Stomach smooth muscle (tissue), 2 donors: ENCODE data around the gene EEIG1.

Source experiments
- H3K27ac ChIP-seq: one replicate; pipeline ENCODE4 v1.7.0; 2013; ENCODE audit warnings: mild to moderate bottlenecking, low read length, inconsistent platforms
- H3K27me3 ChIP-seq, 2 donors: one replicate each; pipeline ENCODE4 v1.7.0; 2013; ENCODE audit warnings: low read length in 2 of 2; ENCODE audit not compliant: insufficient read depth in 2 of 2, control insufficient read depth in 1 of 2
- H3K36me3 ChIP-seq, 2 donors: one replicate each; pipeline ENCODE4 v1.7.0; 2013; ENCODE audit warnings: low read length in 2 of 2; ENCODE audit not compliant: control insufficient read depth in 2 of 2, insufficient read depth in 2 of 2
- H3K4me1 ChIP-seq: one replicate; pipeline ENCODE4 v1.7.0; 2013; ENCODE audit warnings: low read length; ENCODE audit not compliant: control insufficient read depth, insufficient read depth
- H3K4me3 ChIP-seq, 2 donors: one replicate each; pipeline ENCODE4 v1.7.0; 2013; ENCODE audit warnings: low read length in 2 of 2
- H3K9ac ChIP-seq, 2 donors: one replicate each; pipeline ENCODE4 v1.7.0; 2013; ENCODE audit warnings: low read length in 2 of 2, mild to moderate bottlenecking in 1 of 2
- H3K9me3 ChIP-seq, 2 donors: one replicate each; pipeline ENCODE4 v1.7.0; 2013; ENCODE audit warnings: low read length in 2 of 2; ENCODE audit not compliant: control insufficient read depth in 2 of 2
- donor health status: healthy.
- donor health status: Pancreatic carcinoma.

Gene EEIG1

DNA sequence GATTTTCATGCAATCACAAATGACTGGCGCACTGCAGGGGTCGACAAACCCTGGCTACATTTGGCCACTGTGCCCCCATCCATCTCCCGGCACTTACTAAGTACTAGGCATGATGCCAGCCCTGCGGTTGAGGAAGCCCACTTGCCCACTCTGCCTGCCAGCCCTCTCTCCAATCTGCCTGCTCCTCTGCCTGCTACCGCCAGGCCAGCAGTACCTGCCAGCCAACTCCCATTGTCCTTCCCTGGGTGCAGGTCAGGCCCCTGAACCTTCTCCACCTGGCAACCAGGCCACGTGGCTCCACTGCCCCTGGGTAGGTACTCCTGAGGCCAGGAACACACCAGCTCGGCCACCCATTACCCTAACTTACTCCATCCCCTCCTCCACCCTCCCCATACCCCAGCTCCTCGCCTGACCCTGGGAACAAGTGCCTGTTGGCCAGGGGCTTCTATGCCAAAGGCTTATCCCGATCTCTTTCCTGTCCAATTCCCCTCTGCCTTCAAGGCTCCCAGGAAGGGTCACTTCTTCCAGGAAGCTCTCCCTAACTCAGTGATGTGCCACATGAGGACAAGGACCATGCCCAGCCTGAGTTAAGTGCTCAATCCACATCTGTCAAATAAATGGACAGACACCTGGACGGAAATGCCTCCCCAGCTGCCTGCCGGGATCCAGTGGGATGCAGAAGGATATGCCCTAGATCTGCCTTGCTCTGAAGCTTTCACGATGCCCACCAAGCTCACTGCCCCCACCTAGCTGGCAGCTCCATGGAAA lies 6.6 kb downstream of the EEIG1 start:
- Histone ChIP-seq H3K36me3 (no peaks in the 10 kb centered on the region), H3K27ac (peak overlapping the region; percentile 67), H3K9ac (peak overlapping the region; percentile 24 to 51), H3K4me1 (peaks cover 99% of the 10 kb centered on the region), H3K9me3 (no peaks in the 10 kb centered on the region), H3K27me3 (no peaks in the 10 kb centered on the region), H3K4me3 (peak overlapping the region in 1 of 2 donors; percentile 54)

DNA sequence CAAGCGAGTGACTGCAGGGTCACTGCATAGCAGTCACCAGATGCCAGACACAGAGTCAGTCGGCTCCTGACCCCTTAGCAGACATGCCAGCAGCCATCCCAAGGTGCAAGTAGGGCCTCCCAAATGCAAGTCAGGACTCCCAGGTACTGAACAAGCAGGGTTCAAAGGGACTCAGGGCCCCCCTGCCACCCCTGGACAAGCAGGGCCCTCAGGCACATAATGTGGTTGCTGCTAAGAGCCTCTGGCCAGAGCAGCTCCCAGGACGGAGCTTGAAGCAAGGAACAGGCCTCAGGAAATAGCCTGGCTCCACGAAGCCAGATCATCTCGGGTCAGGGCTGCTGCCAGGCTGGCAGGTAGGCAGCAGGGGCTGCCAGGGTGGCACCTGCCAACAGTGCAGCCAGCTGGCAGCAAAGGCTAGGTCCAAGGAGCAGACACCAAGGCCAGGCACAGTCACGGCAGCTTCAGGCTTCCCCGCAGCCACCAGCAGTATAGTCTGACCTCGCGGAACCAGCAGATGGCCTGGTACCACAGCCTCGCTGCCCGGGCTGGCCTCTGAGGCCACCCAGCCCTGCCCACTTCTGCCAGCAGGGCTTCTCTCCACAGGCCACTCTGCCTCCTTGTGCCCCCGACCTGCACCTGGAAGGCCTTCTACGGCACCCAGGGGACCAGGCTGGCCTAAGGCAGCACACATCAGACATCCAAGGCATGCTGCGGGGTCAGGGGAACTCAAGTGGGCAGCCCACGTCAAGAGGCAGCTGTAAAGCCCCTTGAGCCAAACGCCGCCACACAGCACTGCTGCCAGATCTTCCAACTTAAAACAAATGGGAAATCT lies 7.4 kb downstream of the EEIG1 start:
- H3K36me3 ChIP-seq = no peaks in the 10 kb centered on the region
- no peaks in the 10 kb centered on the region for H3K9me3 ChIP-seq
- peak overlapping the region; percentile 67 for H3K27ac ChIP-seq
- peak overlapping the region; percentile 24 to 58 for H3K9ac ChIP-seq
- H3K4me1 ChIP-seq = peaks cover 100% of the 10 kb centered on the region
- H3K4me3 ChIP-seq = peak overlapping the region; percentile 48 to 55
- H3K27me3 ChIP-seq = no peaks in the 10 kb centered on the region

DNA sequence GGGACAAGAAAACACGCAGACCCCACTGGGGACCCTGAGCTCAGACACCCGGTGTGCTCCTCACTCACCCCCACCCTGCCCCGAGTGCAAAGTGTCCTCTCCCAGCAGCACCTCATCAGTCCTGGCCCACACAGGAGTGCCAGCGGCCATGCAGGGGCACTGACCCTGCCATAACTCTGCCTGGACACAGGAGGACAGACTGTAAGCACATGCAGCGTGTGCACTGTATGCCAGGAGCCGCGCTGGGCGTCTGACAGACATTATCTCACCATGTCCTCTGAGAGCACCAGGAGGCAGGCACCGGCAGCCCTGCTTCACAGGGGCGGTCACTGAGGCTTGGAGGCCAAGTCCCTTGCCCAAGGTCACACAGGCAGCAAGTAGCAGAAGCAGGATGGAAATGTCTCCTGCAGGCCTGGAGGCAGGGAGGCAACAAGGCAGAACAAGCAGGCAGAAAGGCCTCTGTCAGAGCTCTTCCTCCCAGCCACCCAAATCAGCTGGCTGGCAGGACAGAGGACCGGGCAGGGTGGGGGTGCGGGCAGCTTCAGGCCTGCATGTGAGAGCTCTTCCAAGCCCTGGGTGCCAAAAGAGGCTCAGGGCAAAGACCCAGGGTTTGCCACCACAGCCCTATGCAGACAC lies 8.4 kb downstream of the EEIG1 start:
- Histone ChIP-seq H3K9ac (peak overlapping the region; percentile 24 to 47), H3K27ac (peak overlapping the region; percentile 67), H3K4me1 (peaks cover 99% of the 10 kb centered on the region), H3K27me3 (no peaks in the 10 kb centered on the region), H3K9me3 (no peaks in the 10 kb centered on the region), H3K36me3 (no peaks in the 10 kb centered on the region), H3K4me3 (peak overlapping the region; percentile 48 to 55)

- Histone ChIP-seq H3K9ac (peak overlapping the region in 1 of 2 donors; percentile 47), H3K27ac (peak overlapping the region; percentile 96), H3K9me3 (no peaks in the 10 kb centered on the region), H3K4me3 (peak overlapping the region in 1 of 2 donors; percentile 55), H3K36me3 (no peaks in the 10 kb centered on the region), H3K4me1 (peaks cover 99% of the 10 kb centered on the region), H3K27me3 (no peaks in the 10 kb centered on the region)
These were observed 9.2 kb downstream of the EEIG1 start for GRCh38 chr9:127971357-127972235.

- Histone ChIP-seq H3K4me3 (peak overlapping the region in 1 of 2 donors; percentile 8), H3K9ac (peak overlapping the region in 1 of 2 donors; percentile 42), H3K4me1 (peaks cover 99% of the 10 kb centered on the region), H3K9me3 (no peaks in the 10 kb centered on the region), H3K36me3 (no peaks in the 10 kb centered on the region), H3K27me3 (no peaks in the 10 kb centered on the region), H3K27ac (peak overlapping the region; percentile 96)
These were observed 10.1 kb downstream of the EEIG1 start for GRCh38 chr9:127970401-127971313.

GRCh38 chr9:127968700-127969383 lies 11.9 kb downstream of the EEIG1 start:
- Histone ChIP-seq H3K9ac (peak overlapping the region; percentile 55 to 57), H3K27me3 (no peaks in the 10 kb centered on the region), H3K9me3 (no peaks in the 10 kb centered on the region), H3K4me1 (peaks cover 97% of the 10 kb centered on the region), H3K36me3 (no peaks in the 10 kb centered on the region), H3K4me3 (peak overlapping the region; percentile 18 to 58), H3K27ac (peak overlapping the region; percentile 96)

GRCh38 chr9:127968042-127968441 lies 12.7 kb downstream of the EEIG1 start:
- Histone ChIP-seq H3K4me3 (peak overlapping the region in 1 of 2 donors; percentile 58), H3K27me3 (no peaks in the 10 kb centered on the region), H3K9me3 (no peaks in the 10 kb centered on the region), H3K36me3 (no peaks in the 10 kb centered on the region), H3K9ac (peak overlapping the region in 1 of 2 donors; percentile 5), H3K4me1 (peaks cover 97% of the 10 kb centered on the region), H3K27ac (peak overlapping the region; percentile 96)

DNA sequence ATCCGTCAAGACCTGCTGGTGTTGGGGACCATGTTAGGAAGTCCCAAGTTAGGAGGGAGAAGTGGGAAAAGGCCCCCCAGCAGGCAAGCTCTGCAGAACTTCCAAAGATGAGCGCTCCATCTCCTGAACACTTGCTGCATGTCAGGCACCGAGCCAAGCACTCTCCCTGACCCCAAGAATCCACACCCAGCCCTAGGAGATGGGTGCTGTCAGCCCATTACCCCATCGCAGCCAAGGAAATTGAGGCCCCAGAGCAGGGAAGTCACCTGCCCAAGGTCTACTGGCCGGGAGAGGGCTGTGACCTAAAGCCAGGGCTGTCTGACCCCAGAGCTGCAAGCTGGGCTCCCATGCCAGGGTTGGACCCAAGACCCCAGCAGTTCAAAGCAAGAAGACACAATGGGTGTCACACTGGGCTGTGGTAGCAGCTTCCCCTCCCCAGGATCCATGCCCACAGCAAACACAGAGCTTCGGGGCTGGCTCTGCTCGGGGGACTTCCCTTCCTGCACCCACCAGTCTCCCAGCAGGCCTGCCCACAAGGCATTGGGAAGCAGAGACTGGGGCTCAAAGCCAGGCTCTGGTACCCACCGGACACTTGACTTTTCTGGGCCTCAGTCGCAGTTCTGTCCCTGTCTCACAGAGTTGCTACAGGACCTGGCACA lies 13.5 kb downstream of the EEIG1 start:
- peak overlapping the region; percentile 96 for H3K27ac ChIP-seq
- H3K9ac ChIP-seq = peak overlapping the region; percentile 36 to 85
- H3K27me3 ChIP-seq = no peaks in the 10 kb centered on the region
- peak overlapping the region in 1 of 2 donors; percentile 40 for H3K4me3 ChIP-seq
- no peaks in the 10 kb centered on the region for H3K36me3 ChIP-seq
- no peaks in the 10 kb centered on the region for H3K9me3 ChIP-seq
- H3K4me1 ChIP-seq = peaks cover 97% of the 10 kb centered on the region
